ENCODE measurements around the gene CACNB2. TPM values are rescaled to one million over a fixed set of nuclear protein-coding genes. Genes with fewer than 3 reads are reported as not detected.
"Not testable (repeated sequence)": the region's sequence is repeated elsewhere in the genome, so short reads cannot be mapped to it uniquely, and the experiment has no call there.

Gene CACNB2
- total RNA-seq, 1 experiment from 2014 or later = 0.07 TPM

DNA sequence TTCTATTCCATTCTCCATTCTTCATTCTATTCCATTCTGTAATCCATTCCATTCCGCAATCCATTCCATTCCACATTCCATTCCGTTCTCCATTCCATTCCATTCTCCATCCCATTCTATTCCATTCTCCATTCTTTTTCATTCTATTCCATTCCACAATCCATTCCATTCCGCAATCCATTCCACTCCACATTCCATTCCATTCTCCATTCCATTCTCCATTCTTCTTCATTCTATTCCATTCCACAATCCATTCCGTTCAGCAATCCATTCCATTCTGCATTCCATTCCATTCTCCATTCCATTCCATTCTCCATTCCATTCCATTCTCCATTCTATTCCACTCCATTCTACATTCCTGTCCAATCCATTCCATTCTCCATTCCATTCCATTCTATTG is 426.0 kb downstream of the CACNB2 start:
- ChIA-PET CTCF (no interaction called here), POLR2A (ENCODE audit: unreplicated experiment) (no interaction called here)
- TF ChIP-seq EZH2phosphoT487 (IDR thresholded peaks at IDR 0.05; ENCODE audit: borderline replicate concordance, low read length) = no peak
- TF ChIP-seq EZH2 (IDR thresholded peaks at IDR 0.05; ENCODE audit: low read length, unreplicated experiment) = no peak
- TF ChIP-seq, protein P1, sequence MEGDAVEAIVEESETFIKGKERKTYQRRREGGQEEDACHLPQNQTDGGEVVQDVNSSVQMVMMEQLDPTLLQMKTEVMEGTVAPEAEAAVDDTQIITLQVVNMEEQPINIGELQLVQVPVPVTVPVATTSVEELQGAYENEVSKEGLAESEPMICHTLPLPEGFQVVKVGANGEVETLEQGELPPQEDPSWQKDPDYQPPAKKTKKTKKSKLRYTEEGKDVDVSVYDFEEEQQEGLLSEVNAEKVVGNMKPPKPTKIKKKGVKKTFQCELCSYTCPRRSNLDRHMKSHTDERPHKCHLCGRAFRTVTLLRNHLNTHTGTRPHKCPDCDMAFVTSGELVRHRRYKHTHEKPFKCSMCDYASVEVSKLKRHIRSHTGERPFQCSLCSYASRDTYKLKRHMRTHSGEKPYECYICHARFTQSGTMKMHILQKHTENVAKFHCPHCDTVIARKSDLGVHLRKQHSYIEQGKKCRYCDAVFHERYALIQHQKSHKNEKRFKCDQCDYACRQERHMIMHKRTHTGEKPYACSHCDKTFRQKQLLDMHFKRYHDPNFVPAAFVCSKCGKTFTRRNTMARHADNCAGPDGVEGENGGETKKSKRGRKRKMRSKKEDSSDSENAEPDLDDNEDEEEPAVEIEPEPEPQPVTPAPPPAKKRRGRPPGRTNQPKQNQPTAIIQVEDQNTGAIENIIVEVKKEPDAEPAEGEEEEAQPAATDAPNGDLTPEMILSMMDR (conservative IDR thresholded peaks at IDR 0.05; ENCODE audit: low read depth, low read length) = no peak
- Histone ChIP-seq H3K27ac (ENCODE audit: low read length) (no peak overlapping the region), H3K9me3 (ENCODE audit: low read length) (no peaks in the 10 kb centered on the region; the same call in 1 of the 2 replicates), H3K9ac (ENCODE audit: low read length) (no peak overlapping the region), H3K4me1 (ENCODE audit: insufficient read depth, low read length) (no peaks in the 10 kb centered on the region), H3K4me2 (ENCODE audit: low read length) (no peak overlapping the region), H4K20me1 (ENCODE audit: low read length) (no peaks in the 10 kb centered on the region), H3K79me2 (ENCODE audit: low read length) (no peaks in the 10 kb centered on the region), H3K27me3 (ENCODE audit: low read length) (no peaks in the 10 kb centered on the region), H3K9me2 (replicated peaks; ENCODE audit: low read length) (no peaks in the 10 kb centered on the region), H3K4me3 (ENCODE audit: low read length) (no peak overlapping the region), H3F3A (ENCODE audit: low read length, unreplicated experiment) (no peaks in the 10 kb centered on the region), H2AFZ (ENCODE audit: low read length) (no peak overlapping the region), H3K36me3 (ENCODE audit: low read depth, low read length) (no peaks in the 10 kb centered on the region)
- BruUV-seq (replicated peaks) = no TSS peak
- DNase-seq (no peak), ATAC-seq (no peak)
- intact Hi-C loops (cut with micrococcal nuclease) = no loop called here

GRCh38 chr10:18567343-18567856 is 427.2 kb downstream of the CACNB2 start:
- intact Hi-C loops (cut with micrococcal nuclease) = no loop called here
- H2AFZ ChIP-seq (ENCODE audit: low read length) = no peak overlapping the region
- no peak overlapping the region for H3K27ac ChIP-seq (ENCODE audit: low read length)
- H3K4me1 ChIP-seq (ENCODE audit: insufficient read depth, low read length) = no peaks in the 10 kb centered on the region
- H3K4me3 ChIP-seq (ENCODE audit: low read length) = no peak overlapping the region
- no TSS peak for BruUV-seq (replicated peaks)
- no peaks in the 10 kb centered on the region for H3K27me3 ChIP-seq (ENCODE audit: low read length)
- no peaks in the 10 kb centered on the region for H3K79me2 ChIP-seq (ENCODE audit: low read length)
- ATAC-seq (no peak), DNase-seq (no peak)
- H3F3A ChIP-seq (ENCODE audit: low read length, unreplicated experiment) = no peaks in the 10 kb centered on the region
- H4K20me1 ChIP-seq (ENCODE audit: low read length) = no peaks in the 10 kb centered on the region
- H3K9ac ChIP-seq (ENCODE audit: low read length) = no peak overlapping the region
- TF ChIP-seq, protein P1 (conservative IDR thresholded peaks at IDR 0.05; ENCODE audit: low read depth, low read length) = no peak
- TF ChIP-seq EZH2 (IDR thresholded peaks at IDR 0.05; ENCODE audit: low read length, unreplicated experiment) = no peak
- no peak for TF ChIP-seq EZH2phosphoT487 (IDR thresholded peaks at IDR 0.05; ENCODE audit: borderline replicate concordance, low read length)
- no peak overlapping the region for H3K4me2 ChIP-seq (ENCODE audit: low read length)
- CTCF ChIA-PET = no interaction called here
- H3K36me3 ChIP-seq (ENCODE audit: low read depth, low read length) = no peaks in the 10 kb centered on the region
- POLR2A ChIA-PET (ENCODE audit: unreplicated experiment) = no interaction called here
- no peaks in the 10 kb centered on the region; the same call in 1 of the 2 replicates for H3K9me3 ChIP-seq (ENCODE audit: low read length)
- H3K9me2 ChIP-seq (replicated peaks; ENCODE audit: low read length) = no peaks in the 10 kb centered on the region

DNA sequence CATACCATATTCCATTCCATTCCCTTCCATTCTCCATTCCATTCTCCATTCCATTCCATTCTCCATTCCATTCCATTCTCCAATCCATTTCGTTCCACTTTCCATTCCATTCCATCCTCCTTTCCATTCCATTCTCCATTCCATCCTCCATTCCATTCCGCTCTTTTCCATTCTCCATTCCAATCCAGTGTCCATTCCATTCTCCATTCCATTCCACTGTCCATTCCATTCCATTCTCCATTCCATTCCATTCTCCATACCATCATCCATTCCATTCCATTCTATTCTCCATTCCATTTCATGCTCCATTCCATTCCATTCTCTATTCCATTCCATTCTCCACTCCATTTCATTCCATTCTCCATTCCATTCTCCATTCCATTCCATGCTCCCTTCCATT is 430.2 kb downstream of the CACNB2 start:
- intact Hi-C loops (cut with micrococcal nuclease); ATAC-seq; H3K79me2 ChIP-seq (ENCODE audit: low read length); H3K27ac ChIP-seq (ENCODE audit: low read length); H3K27me3 ChIP-seq (ENCODE audit: low read length); H3K9ac ChIP-seq (ENCODE audit: low read length); BruUV-seq (replicated peaks); H3K36me3 ChIP-seq (ENCODE audit: low read depth, low read length); H3K4me2 ChIP-seq (ENCODE audit: low read length); H4K20me1 ChIP-seq (ENCODE audit: low read length); H3K4me1 ChIP-seq (ENCODE audit: insufficient read depth, low read length); CTCF ChIA-PET; H2AFZ ChIP-seq (ENCODE audit: low read length); DNase-seq; H3F3A ChIP-seq (ENCODE audit: low read length, unreplicated experiment); H3K4me3 ChIP-seq (ENCODE audit: low read length); H3K9me3 ChIP-seq (ENCODE audit: low read length); H3K9me2 ChIP-seq (replicated peaks; ENCODE audit: low read length); POLR2A ChIA-PET (ENCODE audit: unreplicated experiment): not testable (repeated sequence)
